Stimulated activated CD8-positive, alpha-beta memory T cell treated with anti-CD3 and anti-CD28 coated beads, Interleukin-7, amount 100 ng/mL, for 1 hour (primary cell): Measurements from ENCODE around the gene KDELR1.
"Not testable (repeated sequence)": the region's sequence is repeated elsewhere in the genome, so short reads cannot be mapped to it uniquely, and the experiment has no call there.

Experiments
- DNase-seq, 2 donors: peaks; one replicate each; pipeline ENCODE4 v3.0.0-alpha.2; 2020; ENCODE audit warnings: low read depth in 2 of 2

KDELR1 gene

GRCh38 chr19:48397263-48398101, 6.1 kb upstream of the KDELR1 start:
- DNase-seq, result no peak

- DNase-seq, result no peak
These were observed 5.4 kb upstream of the KDELR1 start for GRCh38 chr19:48396824-48397176.

DNA sequence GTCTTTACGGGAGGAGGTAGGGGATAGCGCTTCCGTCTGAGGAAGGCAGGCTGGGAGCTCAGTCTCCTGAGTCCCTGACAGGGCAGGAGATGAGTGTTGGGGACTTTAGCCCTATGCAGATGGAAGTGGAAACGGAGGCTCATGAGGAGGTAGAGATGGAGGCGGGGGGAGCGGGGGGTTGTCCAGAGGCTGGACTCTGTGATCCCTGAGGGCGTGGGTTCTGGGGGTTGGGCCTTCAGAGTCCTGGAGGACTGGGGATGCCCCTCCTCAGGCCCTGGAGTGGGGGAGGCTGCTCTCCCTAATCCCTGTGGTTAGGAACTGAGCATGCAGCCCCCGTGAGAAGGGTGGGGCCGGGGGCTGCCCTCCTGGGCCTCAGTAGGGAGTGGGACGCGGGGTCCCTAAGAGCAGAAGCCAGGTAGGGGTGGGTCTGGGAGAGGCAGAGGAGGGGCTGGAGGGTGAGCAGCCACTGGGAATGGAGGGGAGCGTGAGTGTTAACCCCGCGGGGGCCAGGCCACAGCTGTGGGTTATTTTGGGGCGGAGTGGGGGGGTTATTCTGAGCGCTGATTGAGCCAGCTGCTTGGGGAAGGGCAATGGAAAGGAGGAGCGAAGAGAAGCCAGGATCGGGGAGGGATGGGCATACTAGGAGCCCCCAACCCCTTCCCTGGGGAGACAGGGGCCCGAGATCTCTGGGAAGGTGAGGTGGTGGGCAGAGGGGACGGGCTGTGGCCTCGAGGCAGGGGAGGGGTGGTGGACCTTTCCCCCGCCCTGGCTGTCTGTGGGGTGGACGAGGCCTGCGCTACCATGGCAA, 4.9 kb upstream of the KDELR1 start:
- DNase-seq, result no peak

- no peak for DNase-seq
These were observed 4.1 kb upstream of the KDELR1 start for GRCh38 chr19:48395499-48395898.

GRCh38 chr19:48395170-48395455, 3.8 kb upstream of the KDELR1 start:
- no peak for DNase-seq

DNA sequence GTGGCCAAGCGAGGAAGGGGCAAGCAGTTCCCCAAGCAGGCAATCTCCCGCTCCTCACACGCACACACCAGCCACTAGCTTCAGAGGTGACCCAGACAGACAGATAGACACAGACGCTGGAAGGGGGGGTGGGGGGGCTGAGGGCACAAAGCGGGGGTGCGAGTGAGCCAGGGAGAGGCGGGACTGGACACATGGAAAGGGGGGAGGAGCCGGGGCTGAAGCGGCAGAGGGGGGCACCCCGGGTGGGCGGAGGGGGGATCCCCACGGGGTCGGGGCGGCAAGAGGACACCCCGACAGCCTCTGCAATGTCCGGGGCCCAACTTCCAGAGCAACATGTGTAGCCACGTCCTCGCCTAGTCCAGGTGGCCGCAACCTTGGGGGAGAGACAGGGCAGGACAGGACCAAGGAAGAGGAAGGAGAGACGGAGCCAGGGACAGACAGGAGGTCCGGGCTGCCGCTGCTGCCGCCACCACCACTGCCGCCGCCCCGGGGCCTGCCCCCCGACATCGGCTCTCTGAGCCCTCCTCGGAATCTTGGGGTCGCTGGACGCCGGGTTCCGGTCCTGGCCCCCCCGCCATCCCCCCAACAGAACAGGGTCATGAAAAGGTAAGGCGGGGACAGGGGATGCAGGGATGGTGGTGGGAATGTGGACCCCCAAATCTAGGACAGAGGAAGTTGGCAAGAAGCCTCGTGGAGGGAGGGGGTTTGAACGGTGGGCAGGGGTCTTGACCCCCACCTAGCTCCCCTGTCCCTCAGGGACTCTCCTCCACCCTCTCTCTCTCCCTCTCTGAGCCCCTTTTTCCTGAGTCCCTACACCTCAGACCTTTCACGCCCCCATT, 3.2 kb upstream of the KDELR1 start:
- no peak for DNase-seq

- no peak for DNase-seq
These were observed 2.4 kb upstream of the KDELR1 start, which contains the start of gene GRIN2D for GRCh38 chr19:48393559-48394330. TSS of gene GRIN2D (plus strand) at chr19:48393668. CDS start at chr19:48398393, 4,725 bp downstream.

GRCh38 chr19:48392860-48393558, 1.7 kb upstream of the KDELR1 start:
- DNase-seq, result no peak

GRCh38 chr19:48392006-48392344, 624 bp upstream of the KDELR1 start:
- not testable (repeated sequence) for DNase-seq

DNA sequence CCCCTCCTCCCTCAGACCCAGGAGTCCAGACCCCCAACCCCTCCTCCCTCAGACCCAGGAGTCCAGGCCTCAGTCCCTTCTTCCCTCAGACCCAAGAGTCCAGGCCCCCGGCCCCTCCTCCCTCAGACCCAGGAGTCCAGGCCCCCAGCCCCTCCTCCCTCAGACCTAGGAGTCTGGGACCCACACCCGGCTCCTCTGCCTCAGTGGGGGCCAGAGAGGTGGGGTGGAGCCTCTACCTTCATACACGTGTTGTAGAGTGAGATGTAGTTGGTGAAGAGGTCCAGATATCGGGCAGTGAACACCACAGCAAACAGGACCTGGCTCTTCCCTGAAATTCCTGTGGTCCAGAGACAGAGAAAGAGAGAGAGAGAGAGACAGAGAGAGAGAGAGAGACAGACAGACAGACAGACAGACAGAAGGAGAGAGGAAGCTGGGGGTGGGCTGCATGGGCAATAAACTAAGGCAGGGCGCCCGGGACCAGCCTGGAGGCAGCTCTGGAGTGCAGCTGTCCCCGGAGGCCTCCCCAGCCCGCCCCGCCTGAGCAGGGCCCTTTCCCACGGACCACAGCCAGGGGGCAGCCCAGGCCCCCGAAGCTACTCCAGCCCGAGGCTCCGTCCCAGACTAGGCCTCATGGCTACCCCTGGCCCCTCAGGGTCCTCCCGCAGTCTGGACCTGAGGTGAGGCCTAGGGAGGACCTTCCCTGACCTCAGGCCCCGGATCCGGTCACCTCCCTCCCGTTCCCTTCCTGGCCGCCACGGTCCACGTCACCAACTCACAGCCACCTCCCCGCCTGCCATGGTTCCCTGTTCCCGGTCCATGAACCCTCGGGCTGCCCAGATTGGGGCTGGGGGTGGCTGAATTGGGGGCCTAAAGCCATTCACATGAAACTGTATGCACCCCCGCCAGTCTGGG, 907 bp downstream of the KDELR1 start:
- DNase-seq, result no peak

DNA sequence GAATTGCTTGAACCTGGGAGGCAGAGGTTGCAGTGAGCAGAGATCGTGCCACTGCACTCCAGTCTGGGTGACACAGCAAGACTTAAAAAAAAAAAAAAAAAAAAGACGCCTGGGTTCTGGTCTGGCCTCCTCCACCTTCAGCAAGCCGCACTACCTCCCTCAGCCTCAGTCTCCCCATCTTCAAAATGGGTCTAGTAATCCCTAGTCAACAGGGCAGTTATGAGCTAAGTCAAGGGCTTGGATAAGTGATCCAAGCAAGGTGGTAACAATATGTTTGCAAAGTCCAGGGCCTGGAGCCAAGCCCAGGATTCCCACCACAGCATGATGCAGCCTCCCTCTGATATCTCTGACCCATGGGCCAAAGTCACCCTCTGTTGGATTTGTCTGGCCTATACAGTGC, 4.4 kb downstream of the KDELR1 start:
- DNase-seq, result no peak

DNA sequence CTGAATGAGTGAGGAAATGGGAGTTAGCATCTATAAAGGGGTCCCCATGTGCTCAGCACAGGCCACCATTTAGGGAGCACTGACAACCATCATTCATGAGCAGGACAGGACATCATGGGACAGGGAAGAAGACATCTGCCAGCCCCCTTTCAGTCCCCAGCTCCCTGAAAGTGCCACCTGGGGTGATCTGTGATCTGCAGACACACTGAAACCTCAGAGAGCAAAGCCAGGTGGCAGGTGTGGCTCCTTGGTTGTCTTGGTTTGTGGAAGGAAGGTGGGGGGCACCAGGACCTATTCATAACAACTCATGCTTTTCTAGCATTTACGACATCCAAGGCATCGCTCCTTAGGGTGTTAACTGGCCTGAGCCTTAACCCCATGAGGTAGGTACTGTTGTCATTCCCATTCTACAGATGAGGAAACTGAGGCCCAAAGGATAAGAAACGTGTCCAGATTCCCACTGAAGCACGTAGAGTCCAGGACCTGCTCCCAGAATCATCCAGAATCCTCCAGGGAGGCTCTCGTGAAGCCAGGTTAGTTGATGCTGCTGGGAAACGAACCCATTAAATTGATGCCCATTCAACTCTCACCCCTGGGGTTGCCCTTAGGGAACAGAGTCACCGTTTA, 5.8 kb downstream of the KDELR1 start:
- DNase-seq, result no peak

DNA sequence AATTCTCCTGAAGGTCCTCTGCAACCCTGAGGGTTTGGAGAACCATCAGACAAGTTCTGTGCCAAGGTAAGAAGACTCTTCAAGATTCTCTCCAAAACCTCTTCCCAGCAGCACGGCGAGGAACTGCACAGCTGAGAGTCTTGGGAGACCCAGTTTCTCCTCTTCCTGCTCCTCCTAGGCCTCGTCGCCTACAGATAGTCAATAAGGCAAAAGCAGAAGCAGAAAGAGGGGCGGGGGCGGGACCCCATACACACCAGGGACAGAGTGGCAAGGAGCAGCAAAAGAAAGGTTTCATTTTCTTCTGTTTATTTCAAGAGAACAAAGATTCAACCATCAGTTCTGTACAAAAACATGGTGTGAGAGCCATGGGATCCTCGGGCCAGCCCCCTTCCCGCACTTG, 9.1 kb downstream of the KDELR1 start:
- no peak for DNase-seq

GRCh38 chr19:48381178-48381950, 10.0 kb downstream of the KDELR1 start:
- DNase-seq, result no peak

DNA sequence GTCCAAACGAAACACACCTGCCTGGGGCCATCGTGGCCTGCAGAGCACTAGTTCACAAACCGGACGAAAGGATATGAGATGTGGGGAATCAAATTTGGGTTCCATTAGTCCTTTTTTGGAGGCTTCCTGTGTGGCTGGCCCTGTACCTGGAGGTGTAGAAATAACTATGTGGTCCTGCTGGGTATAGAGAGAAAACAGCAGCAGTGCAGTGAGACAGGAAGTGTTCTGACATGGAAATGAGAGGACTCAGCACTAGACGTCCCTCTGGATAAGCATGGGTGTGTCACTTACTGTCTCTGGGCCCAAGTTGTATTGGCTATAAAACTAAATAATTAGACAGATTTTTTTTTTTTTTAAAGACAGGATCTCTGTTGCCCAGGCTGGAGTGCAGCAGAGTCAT, 12.3 kb downstream of the KDELR1 start:
- no peak for DNase-seq

DNA sequence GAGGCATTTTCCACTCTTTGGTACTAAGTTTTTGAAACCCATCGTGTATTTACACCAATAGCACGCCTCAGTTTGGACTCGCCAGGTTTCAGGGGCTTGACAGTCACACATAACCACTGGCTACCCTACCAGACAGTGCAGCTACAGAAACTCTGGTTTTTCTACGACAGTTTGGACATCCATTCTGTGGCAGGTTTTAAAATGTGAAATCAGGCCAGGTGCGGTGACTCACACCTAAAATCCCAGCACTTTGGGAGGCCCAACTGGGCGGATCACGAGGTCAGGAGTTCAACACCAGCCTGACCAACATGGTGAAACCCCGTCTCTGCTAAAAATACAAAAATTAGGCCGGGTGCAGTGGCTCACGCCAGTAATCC, 13.2 kb downstream of the KDELR1 start:
- no peak for DNase-seq

- DNase-seq, result no peak
These were observed 17.8 kb downstream of the KDELR1 start for GRCh38 chr19:48373567-48373966.

- DNase-seq, result no peak
These were observed 18.4 kb downstream of the KDELR1 start for GRCh38 chr19:48372904-48373303.

DNA sequence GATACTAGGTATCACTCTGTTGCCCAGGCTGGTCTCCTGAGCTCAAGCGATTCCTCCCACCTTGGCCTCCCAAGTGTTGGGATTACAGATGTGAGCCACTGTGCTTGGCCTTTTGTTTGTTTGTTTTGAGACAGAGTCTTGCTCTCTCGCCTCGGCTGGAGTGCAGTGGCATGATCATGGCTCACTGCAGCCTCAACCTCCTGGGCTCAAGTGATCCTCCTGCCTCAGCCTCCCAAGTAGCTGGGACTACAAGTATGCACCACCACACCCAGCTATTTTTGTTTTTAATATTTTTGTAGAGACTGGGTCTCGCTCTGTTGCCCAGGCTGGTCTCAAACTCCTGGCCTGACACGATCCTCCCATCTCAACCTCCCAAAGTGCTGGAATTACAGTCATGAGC, 19.6 kb downstream of the KDELR1 start:
- not testable (repeated sequence) for DNase-seq
